Fibroblast of mammary gland (primary cell): Measurements from ENCODE around the gene HEATR1.
"Not testable (repeated sequence)": the region's sequence is repeated elsewhere in the genome, so short reads cannot be mapped to it uniquely, and the experiment has no call there.

Experiments
- DNase-seq: peaks from one replicate; pipeline ENCODE4 v3.0.0-alpha.2; 2010; ENCODE audit warnings: low read depth
- H3K4me3 ChIP-seq: 2 replicates; pipeline ENCODE4 v1.5.1; 2011; ENCODE audit warnings: low read depth, mild to moderate bottlenecking, low read length, moderate library complexity; ENCODE audit not compliant: control insufficient read depth
- TF ChIP-seq, protein P1 (sequence below): conservative IDR thresholded peaks from 2 replicates; pipeline ENCODE4 v1.5.1; 2011; ENCODE audit warnings: low read depth, low read length, inconsistent platforms; ENCODE audit not compliant: control insufficient read depth, insufficient read depth

HEATR1 gene

DNA sequence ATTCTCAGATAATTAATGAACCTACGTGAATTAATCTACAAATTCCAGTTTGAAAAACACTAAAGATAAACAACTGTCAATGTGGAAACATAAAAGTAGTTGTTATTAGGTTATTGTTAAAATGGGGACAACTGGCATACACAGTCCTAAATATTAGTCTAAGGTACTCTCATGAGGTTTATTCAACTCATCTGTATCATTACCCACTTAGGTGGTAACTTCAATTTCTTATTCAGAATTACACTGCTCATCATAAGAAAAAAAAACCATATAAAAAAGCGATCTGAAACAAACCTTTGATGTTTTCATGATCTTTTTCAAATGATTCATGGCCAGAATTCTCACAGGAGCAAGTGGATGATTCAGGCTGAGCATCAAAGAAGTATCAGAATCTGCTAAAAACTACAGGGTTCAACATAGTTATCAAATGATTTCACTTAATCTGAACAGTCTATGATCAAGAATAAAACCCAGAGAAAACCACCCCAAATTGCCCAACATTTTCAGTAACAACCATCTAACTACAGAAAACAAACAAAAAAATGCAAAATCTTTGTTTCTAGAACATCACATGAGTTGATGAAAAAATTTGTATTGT is 13.7 kb downstream of the HEATR1 start:
- TF ChIP-seq, protein P1, sequence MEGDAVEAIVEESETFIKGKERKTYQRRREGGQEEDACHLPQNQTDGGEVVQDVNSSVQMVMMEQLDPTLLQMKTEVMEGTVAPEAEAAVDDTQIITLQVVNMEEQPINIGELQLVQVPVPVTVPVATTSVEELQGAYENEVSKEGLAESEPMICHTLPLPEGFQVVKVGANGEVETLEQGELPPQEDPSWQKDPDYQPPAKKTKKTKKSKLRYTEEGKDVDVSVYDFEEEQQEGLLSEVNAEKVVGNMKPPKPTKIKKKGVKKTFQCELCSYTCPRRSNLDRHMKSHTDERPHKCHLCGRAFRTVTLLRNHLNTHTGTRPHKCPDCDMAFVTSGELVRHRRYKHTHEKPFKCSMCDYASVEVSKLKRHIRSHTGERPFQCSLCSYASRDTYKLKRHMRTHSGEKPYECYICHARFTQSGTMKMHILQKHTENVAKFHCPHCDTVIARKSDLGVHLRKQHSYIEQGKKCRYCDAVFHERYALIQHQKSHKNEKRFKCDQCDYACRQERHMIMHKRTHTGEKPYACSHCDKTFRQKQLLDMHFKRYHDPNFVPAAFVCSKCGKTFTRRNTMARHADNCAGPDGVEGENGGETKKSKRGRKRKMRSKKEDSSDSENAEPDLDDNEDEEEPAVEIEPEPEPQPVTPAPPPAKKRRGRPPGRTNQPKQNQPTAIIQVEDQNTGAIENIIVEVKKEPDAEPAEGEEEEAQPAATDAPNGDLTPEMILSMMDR: no peak
- DNase-seq: no peak
- H3K4me3 ChIP-seq: no peak overlapping the region

- TF ChIP-seq, protein P1: no peak
- no peak overlapping the region for H3K4me3 ChIP-seq
These were observed 14.8 kb downstream of the HEATR1 start for GRCh38 chr1:236589531-236589930.

GRCh38 chr1:236581528-236581927 is 22.8 kb downstream of the HEATR1 start:
- no peak overlapping the region for H3K4me3 ChIP-seq
- TF ChIP-seq, protein P1: no peak
- no peak for DNase-seq

More at GRCh38 chr1:236589531-236589930, 14.8 kb downstream of the HEATR1 start:
- no peak for DNase-seq

GRCh38 chr1:236580404-236580803 is 23.9 kb downstream of the HEATR1 start:
- DNase-seq, H3K4me3 ChIP-seq: not testable (repeated sequence)

DNA sequence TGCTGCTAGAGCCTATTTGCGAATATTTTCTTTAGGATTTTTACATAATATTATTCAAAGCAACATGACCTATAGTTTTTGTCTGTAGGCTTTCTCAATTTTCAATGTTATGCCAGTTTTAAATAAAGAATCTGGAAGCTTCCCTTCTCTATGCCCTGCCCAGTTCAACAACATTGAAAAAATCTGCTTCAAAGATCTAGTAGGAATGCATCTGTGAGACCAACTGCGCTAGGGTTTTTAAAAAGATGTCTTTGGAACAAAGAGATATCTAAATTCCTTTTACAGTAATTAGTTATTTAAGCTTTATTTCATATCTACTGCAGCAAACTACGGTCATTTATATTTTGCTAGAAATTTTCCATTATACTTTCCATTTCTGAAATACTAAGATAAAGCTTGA is 25.7 kb downstream of the HEATR1 start:
- no peak for DNase-seq
- TF ChIP-seq, protein P1: no peak

GRCh38 chr1:236577041-236577440 is 27.3 kb downstream of the HEATR1 start:
- H3K4me3 ChIP-seq, DNase-seq: not testable (repeated sequence)

More for the DNA sequence above, 25.7 kb downstream of the HEATR1 start:
- H3K4me3 ChIP-seq: no peak overlapping the region

- H3K4me3 ChIP-seq: no peak overlapping the region
- TF ChIP-seq, protein P1: no peak
- peak; percentile 36 for DNase-seq
These were observed 28.3 kb downstream of the HEATR1 start for GRCh38 chr1:236576004-236576403.

GRCh38 chr1:236575523-236575922 is 28.8 kb downstream of the HEATR1 start:
- H3K4me3 ChIP-seq: no peak overlapping the region
- DNase-seq: peak; percentile 33
- TF ChIP-seq, protein P1: no peak
